PC-9 (cell line): ENCODE results near the gene WFDC12. TPM values are rescaled to one million over a fixed set of nuclear protein-coding genes. Genes with fewer than 3 reads are reported as not detected.

ENCODE experiments used
- BruUV-seq: library from RNA; stranded (reverse); fragments of 400-500 nt; replicated peaks from 2 replicates; lab custom pipeline; 2021; lab: Mats Ljungman, UMichigan
- CTCF ChIA-PET: fragments of 300-600 bp; sonication (Branson Sonifier 250); formaldehyde crosslinking; loops from one replicate; lab custom pipeline; 2022; ENCODE audit warnings: antibody characterized with exemption; lab: Charles Lee
- POLR2A ChIA-PET: fragments of 300-600 bp; sonication (Branson Sonifier 250); formaldehyde crosslinking; loops from one replicate; lab custom pipeline; 2022; ENCODE audit warnings: antibody characterized with exemption; ENCODE audit not compliant: unreplicated experiment; lab: Charles Lee
- DNase-seq, 2 experiments: peaks; one replicate each; pipeline versions ENCODE4 v3.0.0 to v3.0.0-alpha.2; 2015 to 2022; ENCODE audit warnings: mixed read lengths in 1 of 2
- H2AFZ ChIP-seq: fragments of 200-600 bp; sonication (generic); 2 replicates; pipeline ENCODE4 v1.8.1; 2017; ENCODE audit warnings: antibody characterized with exemption
- H3F3A ChIP-seq: fragments of 200-600 bp; sonication (generic); 2 replicates; pipeline ENCODE4 v1.8.1; 2017; ENCODE audit warnings: antibody characterized with exemption, mild to moderate bottlenecking, low read depth; ENCODE audit not compliant: insufficient read depth
- H3K27ac ChIP-seq: fragments of 200-600 bp; sonication (generic); 2 replicates; pipeline ENCODE4 v1.6.1; 2016; ENCODE audit warnings: mixed run types
- H3K27me3 ChIP-seq: fragments of 200-600 bp; sonication (generic); 2 replicates; pipeline ENCODE4 v1.6.1; 2016; ENCODE audit warnings: low read depth, mixed run types; ENCODE audit not compliant: insufficient read depth
- H3K36me3 ChIP-seq: fragments of 200-600 bp; sonication (generic); 2 replicates; pipeline ENCODE4 v1.6.1; 2016; ENCODE audit warnings: low read depth, mixed run types
- H3K4me1 ChIP-seq: fragments of 200-600 bp; sonication (generic); replicated peaks from 2 replicates; pipeline ENCODE4 v1.6.1; 2016; ENCODE audit warnings: mixed run types; ENCODE audit not compliant: insufficient read depth
- H3K4me2 ChIP-seq: fragments of 200-600 bp; sonication (generic); 2 replicates; pipeline ENCODE4 v1.6.1; 2017; ENCODE audit warnings: mixed run types
- H3K4me3 ChIP-seq: fragments of 200-600 bp; sonication (generic); 2 replicates; pipeline ENCODE4 v1.6.1; 2016; ENCODE audit warnings: mixed run types
- H3K79me2 ChIP-seq: fragments of 200-600 bp; sonication (generic); 2 replicates; pipeline ENCODE4 v1.6.1; 2017; ENCODE audit warnings: low read depth, mixed run types
- H3K9me2 ChIP-seq: fragments of 200-600 bp; sonication (generic); 2 replicates; pipeline ENCODE4 v1.8.1; 2017; ENCODE audit warnings: mild to moderate bottlenecking; ENCODE audit not compliant: insufficient read depth
- H3K9me3 ChIP-seq: fragments of 200-600 bp; sonication (generic); 2 replicates; pipeline ENCODE4 v1.8.1; 2016; ENCODE audit warnings: low read depth; ENCODE audit not compliant: insufficient read depth
- H4K20me1 ChIP-seq: fragments of 200-600 bp; sonication (generic); 2 replicates; pipeline ENCODE4 v1.8.1; 2017; ENCODE audit not compliant: insufficient read depth
- EZH2 ChIP-seq: fragments of 200-600 bp; sonication (generic); IDR thresholded peaks from 2 replicates; pipeline ENCODE4 v1.8.0; 2017; ENCODE audit warnings: antibody characterized with exemption, low read depth
- intact Hi-C: fragments of 100-400 bp; cut with micrococcal nuclease; formaldehyde crosslinking; loops from one replicate; pipeline ENCODE4 v1.10.0; 2022; ENCODE audit not compliant: unreplicated experiment
- total RNA-seq: library from RNA; stranded (reverse); gene quantifications from 2 replicates; pipeline ENCODE4 v1.2.3, GENCODE V29; 2021
- TF ChIP-seq, protein P1 (sequence below): fragments of 200-600 bp; sonication (generic); conservative IDR thresholded peaks from 2 replicates; pipeline ENCODE4 v1.6.1; 2017; ENCODE audit warnings: mixed run types, antibody characterized with exemption, mild to moderate bottlenecking, moderate library complexity

The WFDC12 gene
- total RNA-seq, 1 experiment from 2014 or later, result not detected

DNA sequence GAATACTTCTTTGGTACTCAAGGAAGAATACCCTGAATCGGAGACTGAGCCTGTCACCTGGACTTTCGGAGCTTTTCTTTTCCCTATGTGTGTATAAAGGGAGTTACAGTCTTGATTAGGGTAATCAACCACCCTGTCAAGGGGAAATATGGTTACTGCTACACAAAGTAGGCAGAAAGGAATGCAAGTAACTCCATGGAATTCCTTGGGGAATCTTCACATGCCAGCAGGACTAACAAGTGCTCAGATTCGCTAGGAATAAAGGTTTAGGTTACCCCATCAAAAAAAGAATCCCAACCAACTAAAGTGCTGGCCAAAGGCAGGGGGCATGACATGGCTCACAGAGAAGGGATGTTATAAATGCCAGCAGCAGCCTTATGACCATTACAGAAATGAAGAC lies 33.8 kb downstream of the WFDC12 start:
- ChIA-PET CTCF (interaction anchor here (0.6 kb wide), 1 partner anchor 9 kb away, joined by 3 read pairs; no protein-coding TSS in a partner anchor), POLR2A (no interaction called here)
- H3K4me2 ChIP-seq, result no peak overlapping the region
- no TSS peak for BruUV-seq
- no peaks in the 10 kb centered on the region; the same call in none of the 2 replicates for H3F3A ChIP-seq
- H3K4me1 ChIP-seq, result peaks cover 14% of the 10 kb centered on the region
- no peak overlapping the region for H2AFZ ChIP-seq
- no peaks in the 10 kb centered on the region for H3K27me3 ChIP-seq
- no peaks in the 10 kb centered on the region for H3K79me2 ChIP-seq
- no peak overlapping the region for H3K4me3 ChIP-seq
- no peaks in the 10 kb centered on the region for H3K36me3 ChIP-seq
- H3K9me3 ChIP-seq, result no peaks in the 10 kb centered on the region
- intact Hi-C loops, result no loop called here
- TF ChIP-seq, protein P1, sequence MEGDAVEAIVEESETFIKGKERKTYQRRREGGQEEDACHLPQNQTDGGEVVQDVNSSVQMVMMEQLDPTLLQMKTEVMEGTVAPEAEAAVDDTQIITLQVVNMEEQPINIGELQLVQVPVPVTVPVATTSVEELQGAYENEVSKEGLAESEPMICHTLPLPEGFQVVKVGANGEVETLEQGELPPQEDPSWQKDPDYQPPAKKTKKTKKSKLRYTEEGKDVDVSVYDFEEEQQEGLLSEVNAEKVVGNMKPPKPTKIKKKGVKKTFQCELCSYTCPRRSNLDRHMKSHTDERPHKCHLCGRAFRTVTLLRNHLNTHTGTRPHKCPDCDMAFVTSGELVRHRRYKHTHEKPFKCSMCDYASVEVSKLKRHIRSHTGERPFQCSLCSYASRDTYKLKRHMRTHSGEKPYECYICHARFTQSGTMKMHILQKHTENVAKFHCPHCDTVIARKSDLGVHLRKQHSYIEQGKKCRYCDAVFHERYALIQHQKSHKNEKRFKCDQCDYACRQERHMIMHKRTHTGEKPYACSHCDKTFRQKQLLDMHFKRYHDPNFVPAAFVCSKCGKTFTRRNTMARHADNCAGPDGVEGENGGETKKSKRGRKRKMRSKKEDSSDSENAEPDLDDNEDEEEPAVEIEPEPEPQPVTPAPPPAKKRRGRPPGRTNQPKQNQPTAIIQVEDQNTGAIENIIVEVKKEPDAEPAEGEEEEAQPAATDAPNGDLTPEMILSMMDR, result no peak
- TF ChIP-seq EZH2, result no peak
- no peaks in the 10 kb centered on the region for H4K20me1 ChIP-seq
- H3K27ac ChIP-seq, result no peak overlapping the region
- no peaks in the 10 kb centered on the region for H3K9me2 ChIP-seq
- no peak for DNase-seq

DNA sequence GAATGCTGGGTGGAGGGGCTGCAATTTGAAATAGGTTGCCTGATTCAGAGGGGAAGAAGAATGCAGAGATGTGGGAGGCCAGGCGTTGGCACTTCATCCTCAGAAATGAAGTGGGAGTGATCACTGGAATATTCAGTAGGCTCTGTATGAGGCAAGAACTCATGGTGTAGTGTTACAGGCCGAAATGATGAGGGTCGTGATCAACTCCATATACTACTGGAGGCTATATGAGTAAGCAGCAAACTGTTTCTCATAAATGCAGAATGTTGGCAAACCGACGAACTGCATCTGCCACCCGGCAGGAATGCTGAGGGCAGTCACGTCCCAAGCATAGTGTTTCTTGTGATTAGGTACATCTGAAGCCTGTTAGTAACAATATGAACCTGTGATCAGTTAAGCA lies 36.0 kb downstream of the WFDC12 start:
- Histone ChIP-seq H3K9me3 (no peaks in the 10 kb centered on the region), H3K4me3 (no peak overlapping the region), H3K4me2 (peak overlapping the region; percentile 23), H3K27ac (peak overlapping the region; percentile 41), H3K27me3 (no peaks in the 10 kb centered on the region), H4K20me1 (no peaks in the 10 kb centered on the region), H3K4me1 (peaks cover 14% of the 10 kb centered on the region), H3F3A (no peaks in the 10 kb centered on the region; the same call in none of the 2 replicates), H3K9me2 (no peaks in the 10 kb centered on the region), H3K79me2 (no peaks in the 10 kb centered on the region), H3K36me3 (no peaks in the 10 kb centered on the region), H2AFZ (no peak overlapping the region)
- ChIA-PET CTCF (no interaction called here), POLR2A (no interaction called here)
- TF ChIP-seq EZH2, result no peak
- TF ChIP-seq, protein P1, result no peak
- BruUV-seq, result no TSS peak
- peak in 1 of 2 experiments; percentile 78 for DNase-seq
- intact Hi-C loops, result no loop called here

DNA sequence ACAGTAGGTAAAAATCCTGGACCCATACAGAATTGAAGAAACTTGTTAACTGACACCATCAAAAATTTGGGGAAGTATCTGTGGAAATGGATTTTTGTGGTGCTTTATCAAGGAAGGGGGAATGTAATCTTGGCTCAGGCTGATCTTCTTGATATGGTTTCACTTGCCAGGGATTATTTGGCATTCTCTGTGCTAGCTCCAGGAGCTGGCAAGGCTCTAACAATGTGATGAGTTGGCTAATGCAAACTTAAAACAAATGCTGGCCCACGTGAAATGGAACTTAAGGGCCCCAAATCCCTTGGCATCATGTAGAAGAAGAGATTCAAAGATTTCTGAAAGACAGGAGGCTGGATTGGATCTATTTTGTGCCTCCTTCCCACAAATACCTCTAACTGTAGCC lies 36.5 kb downstream of the WFDC12 start:
- ChIA-PET CTCF (no interaction called here), POLR2A (no interaction called here)
- intact Hi-C loops, result no loop called here
- BruUV-seq, result no TSS peak
- Histone ChIP-seq H3K79me2 (no peaks in the 10 kb centered on the region), H3K4me2 (peak overlapping the region; percentile 23), H3K9me2 (no peaks in the 10 kb centered on the region), H4K20me1 (no peaks in the 10 kb centered on the region), H2AFZ (no peak overlapping the region), H3K9me3 (no peaks in the 10 kb centered on the region), H3K27me3 (no peaks in the 10 kb centered on the region), H3F3A (no peaks in the 10 kb centered on the region; the same call in none of the 2 replicates), H3K4me1 (peaks cover 14% of the 10 kb centered on the region), H3K36me3 (no peaks in the 10 kb centered on the region), H3K4me3 (no peak overlapping the region), H3K27ac (peak overlapping the region; percentile 35)
- TF ChIP-seq EZH2, result no peak
- TF ChIP-seq, protein P1, result no peak
- peak in 1 of 2 experiments; percentile 27 for DNase-seq
